Right lobe of liver (tissue), 6 donors: Measurements from ENCODE around the gene PIGC. TPM values are rescaled to one million over a fixed set of nuclear protein-coding genes. Genes with fewer than 3 reads are reported as not detected.

ENCODE experiments used
- ATAC-seq, 4 donors: fragments of 200-7000 bp; cut with Tn5 transposase; one replicate each; pipeline ENCODE4 v1.9.1; 2020; ENCODE audit warnings: mild to moderate bottlenecking in 4 of 4, moderate library complexity in 4 of 4
- DNase-seq, 3 donors: peaks; one replicate each; pipeline ENCODE4 v3.0.0-alpha.2; 2020
- H3K27ac ChIP-seq, 3 donors: fragments of 200-600 bp; one replicate each; pipeline ENCODE4 v1.8.0; 2022
- H3K27me3 ChIP-seq, 2 donors: fragments of 200-600 bp; one replicate each; pipeline ENCODE4 v1.8.0; 2022
- H3K36me3 ChIP-seq, 4 donors: fragments of 200-600 bp; sonication (generic) in 1 of 4; one replicate each; pipeline versions ENCODE4 v1.5.1 to v1.8.0; 2017 to 2022; ENCODE audit warnings: control low read depth in 1 of 4
- H3K4me1 ChIP-seq, 4 donors: fragments of 200-600 bp; sonication (generic) in 1 of 4; one replicate each; pipeline versions ENCODE4 v1.5.1 to v1.8.0; 2017 to 2022; ENCODE audit warnings: control low read depth in 1 of 4
- H3K4me3 ChIP-seq, 3 donors: fragments of 200-600 bp; one replicate each; pipeline ENCODE4 v1.8.0; 2022
- H3K9me3 ChIP-seq, 4 donors: fragments of 200-600 bp; sonication (generic) in 1 of 4; one replicate each; pipeline versions ENCODE4 v1.5.1 to v1.8.0; 2017 to 2022; ENCODE audit warnings: control low read depth in 1 of 4
- POLR2A ChIP-seq: fragments of 450-650 bp; IDR thresholded peaks from one replicate; pipeline ENCODE4 v1.6.1; 2017; ENCODE audit warnings: antibody characterized with exemption, mild to moderate bottlenecking
- WGBS: methylation state at CpG from one replicate; pipeline ENCODE4 v1.1.6; 2018; ENCODE audit warnings: low coverage, low lambda C conversion rate; ENCODE audit not compliant: insufficient coverage; ENCODE audit errors: missing lambda C conversion rate; 5-methylcytosine and 5-hydroxymethylcytosine counted together
- intact Hi-C, 2 donors: fragments of 100-400 bp; cut with DNase I; formaldehyde crosslinking; loops; one replicate each; pipeline versions ENCODE4 v1.11.2 to v1.14.1; 2022
- total RNA-seq, 6 experiments: library from RNA; depleted of rRNA in 2 of 6; stranded (reverse); fragments of >200 nt in 2 of 6; fragmentation: NEBNext Ultra II Directional in 3 of 6; extraction: Animal tissue kit (Norgen Biotek cat#: 25700) in 3 of 6; gene quantifications; one replicate each; pipeline versions ENCODE4 v1.1.0 to v1.2.4, GENCODE V29; 2016 to 2023
- TF ChIP-seq, protein P1 (sequence below), 4 donors: fragments of 200-600 bp in 3 of 4; fragments of 450-650 bp in 1 of 4; IDR thresholded peaks; one replicate each; pipeline versions ENCODE4 v1.5.1 to v1.8.0; 2016 to 2022; ENCODE audit warnings: antibody characterized with exemption in 4 of 4, mild to moderate bottlenecking in 2 of 4
- donor health status: DM: no; HTN: yes; CAD: no.
- donor health status: DM: no; HTN: no; CAD: no.
- donor health status: DM: no; HTN: no; CAD: no.
- donor health status: DM: no; HTN: yes; CAD: no.
- donor health status: DM: no; HTN: yes; CAD: no.

Gene PIGC
- total RNA-seq, 6 experiments from 2014 or later, result 6.7 to 12.0 (median 8.7) TPM

DNA sequence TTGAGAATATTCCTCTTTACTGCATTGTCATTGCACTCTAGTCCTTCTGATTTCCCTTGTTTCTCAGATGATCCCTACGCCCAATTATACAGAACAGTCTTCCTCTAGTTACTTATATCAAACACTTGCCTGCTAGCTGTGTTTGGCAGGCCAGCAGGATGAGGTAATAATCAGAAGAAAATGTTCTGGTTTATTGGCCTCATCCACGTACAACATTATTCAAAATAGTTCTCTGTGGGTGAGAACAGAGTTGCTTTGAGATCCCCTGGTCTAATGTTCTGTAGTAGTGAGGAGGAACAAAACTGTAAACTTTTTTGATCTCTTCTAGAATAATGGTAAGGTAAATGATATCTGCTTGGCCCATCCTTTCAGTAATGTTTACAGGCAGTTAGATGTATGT, 45.7 kb downstream of the PIGC start:
- H3K4me1 ChIP-seq, result no peaks in the 10 kb centered on the region

DNA sequence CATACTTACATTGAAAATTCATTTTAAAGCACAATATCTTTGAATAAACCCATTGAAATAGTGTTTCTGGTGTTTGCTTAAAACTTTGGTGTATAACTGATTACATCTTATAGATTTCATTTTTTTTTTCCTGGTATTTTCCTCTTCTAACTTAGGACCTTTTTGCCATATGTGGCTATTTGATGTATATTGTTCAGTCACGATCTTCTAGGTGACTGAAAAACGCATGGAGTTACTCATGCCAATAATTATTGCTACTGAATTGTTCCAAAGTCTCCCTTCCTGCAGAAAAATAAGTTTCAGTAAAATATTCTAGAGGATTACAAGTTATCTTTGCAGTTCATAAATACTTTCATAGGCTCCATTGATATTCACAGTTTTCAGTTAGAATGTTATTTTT, 46.2 kb downstream of the PIGC start:
- Histone ChIP-seq H3K27me3 (no peaks in the 10 kb centered on the region), H3K4me1 (no peaks in the 10 kb centered on the region), H3K36me3 (no peaks in the 10 kb centered on the region), H3K4me3 (no peak overlapping the region), H3K27ac (no peak overlapping the region), H3K9me3 (no peaks in the 10 kb centered on the region)
- ATAC-seq (no peak), DNase-seq (no peak)
- intact Hi-C loops, result no loop called here
- TF ChIP-seq POLR2A, result no peak
- TF ChIP-seq, protein P1, sequence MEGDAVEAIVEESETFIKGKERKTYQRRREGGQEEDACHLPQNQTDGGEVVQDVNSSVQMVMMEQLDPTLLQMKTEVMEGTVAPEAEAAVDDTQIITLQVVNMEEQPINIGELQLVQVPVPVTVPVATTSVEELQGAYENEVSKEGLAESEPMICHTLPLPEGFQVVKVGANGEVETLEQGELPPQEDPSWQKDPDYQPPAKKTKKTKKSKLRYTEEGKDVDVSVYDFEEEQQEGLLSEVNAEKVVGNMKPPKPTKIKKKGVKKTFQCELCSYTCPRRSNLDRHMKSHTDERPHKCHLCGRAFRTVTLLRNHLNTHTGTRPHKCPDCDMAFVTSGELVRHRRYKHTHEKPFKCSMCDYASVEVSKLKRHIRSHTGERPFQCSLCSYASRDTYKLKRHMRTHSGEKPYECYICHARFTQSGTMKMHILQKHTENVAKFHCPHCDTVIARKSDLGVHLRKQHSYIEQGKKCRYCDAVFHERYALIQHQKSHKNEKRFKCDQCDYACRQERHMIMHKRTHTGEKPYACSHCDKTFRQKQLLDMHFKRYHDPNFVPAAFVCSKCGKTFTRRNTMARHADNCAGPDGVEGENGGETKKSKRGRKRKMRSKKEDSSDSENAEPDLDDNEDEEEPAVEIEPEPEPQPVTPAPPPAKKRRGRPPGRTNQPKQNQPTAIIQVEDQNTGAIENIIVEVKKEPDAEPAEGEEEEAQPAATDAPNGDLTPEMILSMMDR (IDR thresholded peaks at IDR 0.05), result no peak
- 64% methylated on average over 2 of the region's 2 CpGs for WGBS

More for the DNA sequence above, 45.7 kb downstream of the PIGC start:
- Histone ChIP-seq H3K27me3 (no peaks in the 10 kb centered on the region), H3K36me3 (no peaks in the 10 kb centered on the region), H3K9me3 (no peaks in the 10 kb centered on the region), H3K4me3 (no peak overlapping the region), H3K27ac (no peak overlapping the region)
- ATAC-seq (no peak), DNase-seq (no peak)
- TF ChIP-seq POLR2A, result no peak
- TF ChIP-seq, protein P1 (IDR thresholded peaks at IDR 0.05), result no peak
- 60% methylated on average over 2 of the region's 2 CpGs for WGBS
- intact Hi-C loops, result no loop called here

DNA sequence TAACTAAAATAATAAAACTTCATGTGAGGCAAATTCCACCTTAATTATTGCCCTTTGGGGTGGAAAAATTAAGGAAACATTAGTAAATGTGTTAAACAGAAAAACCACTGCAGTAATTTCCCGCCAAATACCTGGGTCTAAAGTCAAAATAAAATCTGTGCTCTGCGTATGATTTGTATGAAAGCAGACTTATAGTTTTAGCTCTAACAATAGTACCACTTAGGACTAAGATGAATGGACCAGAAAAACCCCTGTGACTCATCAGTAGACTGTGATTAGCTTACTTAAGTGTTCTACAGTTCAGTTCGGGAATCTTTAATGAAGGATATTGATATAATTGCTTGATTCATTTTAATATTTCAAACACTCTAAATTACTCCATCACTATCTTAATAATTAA, 46.6 kb downstream of the PIGC start:
- Histone ChIP-seq H3K27me3 (no peaks in the 10 kb centered on the region), H3K4me1 (no peaks in the 10 kb centered on the region), H3K36me3 (no peaks in the 10 kb centered on the region), H3K27ac (no peak overlapping the region), H3K9me3 (no peaks in the 10 kb centered on the region), H3K4me3 (no peak overlapping the region)
- TF ChIP-seq, protein P1 (IDR thresholded peaks at IDR 0.05), result no peak
- TF ChIP-seq POLR2A, result no peak
- intact Hi-C loops, result no loop called here
- DNase-seq (no peak), ATAC-seq (no peak)
- 81% methylated on average over 3 of the region's 3 CpGs for WGBS

DNA sequence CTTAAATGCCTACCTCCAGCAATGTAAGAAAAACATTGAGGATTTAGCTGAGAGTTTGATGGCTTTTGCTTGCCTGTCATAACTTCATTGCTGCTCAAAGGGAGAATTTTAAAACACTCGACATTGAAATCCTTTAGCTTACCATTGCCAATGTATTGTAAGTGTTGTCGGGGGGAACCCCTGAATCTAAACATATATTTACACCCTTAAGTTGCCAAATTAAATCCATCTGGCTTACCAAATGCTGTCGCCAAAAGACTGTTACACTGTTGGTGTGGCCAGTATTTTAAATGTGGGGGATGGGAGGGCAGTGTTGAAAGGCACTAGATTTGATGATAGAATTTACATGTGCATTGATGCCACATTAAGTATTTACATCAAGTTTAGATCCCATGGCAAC, 48.3 kb downstream of the PIGC start:
- Histone ChIP-seq H3K27ac (no peak overlapping the region), H3K9me3 (no peaks in the 10 kb centered on the region), H3K4me3 (no peak overlapping the region), H3K4me1 (no peaks in the 10 kb centered on the region), H3K27me3 (no peaks in the 10 kb centered on the region), H3K36me3 (no peaks in the 10 kb centered on the region)
- no peak for ATAC-seq
- TF ChIP-seq, protein P1 (IDR thresholded peaks at IDR 0.05), result no peak
- no peak for TF ChIP-seq POLR2A
- no peak for DNase-seq
- WGBS, result 84% methylated on average over 3 of the region's 3 CpGs
- intact Hi-C loops, result no loop called here

DNA sequence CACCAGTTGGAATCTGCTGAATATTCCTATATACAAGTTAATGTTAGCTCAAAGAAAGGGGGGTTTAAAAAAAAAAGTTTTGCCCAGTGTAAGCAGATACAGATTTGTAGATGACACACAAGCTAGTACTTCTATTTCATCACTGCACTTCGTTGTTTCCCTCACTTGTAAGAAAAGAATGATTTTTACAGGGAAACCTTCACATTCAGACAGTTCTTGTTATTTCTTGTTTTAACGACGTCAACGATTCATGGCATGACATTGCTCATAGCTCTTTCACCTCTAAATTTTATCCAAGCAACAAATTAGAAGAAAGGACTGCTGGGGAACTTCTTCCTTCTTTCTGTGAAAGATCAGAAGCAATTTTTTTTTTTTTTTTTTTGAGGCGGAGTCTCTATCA, 49.1 kb downstream of the PIGC start:
- Histone ChIP-seq H3K27me3 (no peaks in the 10 kb centered on the region), H3K9me3 (no peaks in the 10 kb centered on the region), H3K4me3 (no peak overlapping the region), H3K4me1 (no peaks in the 10 kb centered on the region), H3K36me3 (no peaks in the 10 kb centered on the region), H3K27ac (no peak overlapping the region)
- no peak for ATAC-seq
- WGBS, result 75% methylated on average over 5 of the region's 5 CpGs
- DNase-seq, result no peak
- intact Hi-C loops, result no loop called here
- TF ChIP-seq, protein P1 (IDR thresholded peaks at IDR 0.05), result no peak
- TF ChIP-seq POLR2A, result no peak
